Activated CD4-positive, alpha-beta T cell treated with anti-CD3 and anti-CD28 coated beads for 24 hours (primary cell): Measurements from ENCODE around the gene BICRAL.
"Not testable (repeated sequence)": the region's sequence is repeated elsewhere in the genome, so short reads cannot be mapped to it uniquely, and the experiment has no call there.

Source experiments
- DNase-seq, 2 donors: peaks; one replicate each; pipeline ENCODE4 v3.0.0-alpha.2; 2020; ENCODE audit warnings: low read depth in 2 of 2

The BICRAL gene, protein sequence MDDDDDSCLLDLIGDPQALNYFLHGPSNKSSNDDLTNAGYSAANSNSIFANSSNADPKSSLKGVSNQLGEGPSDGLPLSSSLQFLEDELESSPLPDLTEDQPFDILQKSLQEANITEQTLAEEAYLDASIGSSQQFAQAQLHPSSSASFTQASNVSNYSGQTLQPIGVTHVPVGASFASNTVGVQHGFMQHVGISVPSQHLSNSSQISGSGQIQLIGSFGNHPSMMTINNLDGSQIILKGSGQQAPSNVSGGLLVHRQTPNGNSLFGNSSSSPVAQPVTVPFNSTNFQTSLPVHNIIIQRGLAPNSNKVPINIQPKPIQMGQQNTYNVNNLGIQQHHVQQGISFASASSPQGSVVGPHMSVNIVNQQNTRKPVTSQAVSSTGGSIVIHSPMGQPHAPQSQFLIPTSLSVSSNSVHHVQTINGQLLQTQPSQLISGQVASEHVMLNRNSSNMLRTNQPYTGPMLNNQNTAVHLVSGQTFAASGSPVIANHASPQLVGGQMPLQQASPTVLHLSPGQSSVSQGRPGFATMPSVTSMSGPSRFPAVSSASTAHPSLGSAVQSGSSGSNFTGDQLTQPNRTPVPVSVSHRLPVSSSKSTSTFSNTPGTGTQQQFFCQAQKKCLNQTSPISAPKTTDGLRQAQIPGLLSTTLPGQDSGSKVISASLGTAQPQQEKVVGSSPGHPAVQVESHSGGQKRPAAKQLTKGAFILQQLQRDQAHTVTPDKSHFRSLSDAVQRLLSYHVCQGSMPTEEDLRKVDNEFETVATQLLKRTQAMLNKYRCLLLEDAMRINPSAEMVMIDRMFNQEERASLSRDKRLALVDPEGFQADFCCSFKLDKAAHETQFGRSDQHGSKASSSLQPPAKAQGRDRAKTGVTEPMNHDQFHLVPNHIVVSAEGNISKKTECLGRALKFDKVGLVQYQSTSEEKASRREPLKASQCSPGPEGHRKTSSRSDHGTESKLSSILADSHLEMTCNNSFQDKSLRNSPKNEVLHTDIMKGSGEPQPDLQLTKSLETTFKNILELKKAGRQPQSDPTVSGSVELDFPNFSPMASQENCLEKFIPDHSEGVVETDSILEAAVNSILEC

DNA sequence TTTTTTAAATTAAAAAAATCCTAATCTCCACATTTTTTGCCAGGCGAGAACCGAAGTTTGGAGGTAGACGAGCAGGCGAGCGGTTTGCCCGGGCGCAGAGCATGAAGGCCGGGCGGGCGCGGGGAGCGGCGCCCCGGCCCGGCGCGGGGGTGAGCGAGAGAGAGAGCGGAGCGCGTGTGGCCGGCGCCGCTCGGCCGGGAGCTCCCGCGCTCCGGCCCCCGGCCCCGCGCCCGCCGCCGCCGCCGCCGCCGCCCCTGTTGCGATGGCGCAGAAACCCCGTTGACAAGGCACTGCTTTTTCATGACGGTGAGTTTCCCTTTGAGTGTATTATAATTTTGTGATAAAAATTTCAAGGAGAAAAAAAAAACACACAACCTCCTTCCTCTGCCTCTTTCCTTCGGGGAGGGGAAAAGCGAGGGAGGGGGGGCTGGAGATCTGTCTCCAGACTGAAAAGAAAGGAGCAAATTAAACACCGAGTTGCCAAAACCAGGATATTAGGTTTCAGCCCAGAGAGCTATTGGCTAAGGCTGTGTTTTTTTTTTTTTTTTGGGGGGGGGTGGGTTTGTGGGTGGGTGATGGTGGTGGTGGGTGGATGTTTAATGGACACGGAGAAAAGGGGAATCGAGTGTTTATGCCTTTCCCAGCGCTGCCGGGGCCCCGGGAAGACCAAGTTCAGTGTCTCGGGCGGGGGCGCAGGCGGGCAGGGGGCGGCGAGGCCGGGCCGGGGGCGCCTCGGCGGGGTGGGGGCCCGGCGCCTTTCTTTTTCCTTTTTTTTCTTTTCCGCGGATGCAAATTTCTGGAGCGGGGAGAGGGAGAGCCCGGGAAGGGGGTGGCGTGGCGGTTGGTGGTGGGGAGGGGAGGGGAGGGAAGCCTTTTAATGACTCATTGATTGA lies at the start of gene BICRAL:
Gene BICRAL (plus strand): TSS at position 257 of the 893 bp plus-strand sequence. CDS start 39,971 bp downstream, outside the sequence.
- DNase-seq, result peak; percentile 61 to 66

- not testable (repeated sequence) for DNase-seq
These were observed 47.9 kb upstream of the BICRAL start for GRCh38 chr6:42733867-42734481.

DNA sequence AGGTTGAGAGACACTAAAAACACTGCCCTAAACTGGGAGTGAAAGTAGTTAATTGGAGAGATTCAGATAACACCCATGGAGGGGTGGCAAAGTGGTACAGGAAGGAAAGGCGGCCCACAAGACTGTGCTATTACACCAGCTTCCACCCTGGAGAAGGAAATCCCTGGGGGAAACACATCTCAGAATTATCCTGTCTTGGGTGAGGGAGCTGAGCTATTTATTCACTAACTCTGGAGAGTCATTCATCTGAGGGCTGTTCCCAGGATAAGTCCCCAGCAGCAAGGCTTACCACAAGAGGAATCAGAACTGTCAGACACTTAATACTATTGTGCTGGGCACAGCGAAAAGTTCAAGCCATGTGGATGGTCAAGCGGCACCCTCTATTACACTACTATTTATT lies 45.9 kb upstream of the BICRAL start:
- DNase-seq, result no peak

DNA sequence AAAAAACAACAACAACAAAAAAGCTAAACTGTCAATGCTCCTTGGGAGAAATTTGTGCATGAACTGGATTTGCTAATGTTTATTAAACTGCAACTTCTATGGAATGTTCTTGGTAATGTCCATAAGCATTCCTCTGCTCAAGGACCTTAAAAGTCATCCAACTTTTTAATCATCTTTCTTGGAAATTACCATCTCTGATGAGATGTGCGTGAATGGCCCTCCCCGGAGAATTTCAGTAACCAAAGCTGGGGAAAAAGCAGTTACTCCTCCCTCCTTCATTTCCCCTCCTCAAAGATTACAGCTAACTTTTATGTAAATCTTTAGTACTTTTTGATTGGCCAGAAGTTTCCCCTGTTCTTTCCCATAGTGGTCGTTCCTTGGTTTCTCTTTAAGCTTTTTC lies 41.1 kb upstream of the BICRAL start:
- DNase-seq, result no peak

- DNase-seq, result no peak
These were observed 39.5 kb upstream of the BICRAL start for GRCh38 chr6:42742116-42742894.

DNA sequence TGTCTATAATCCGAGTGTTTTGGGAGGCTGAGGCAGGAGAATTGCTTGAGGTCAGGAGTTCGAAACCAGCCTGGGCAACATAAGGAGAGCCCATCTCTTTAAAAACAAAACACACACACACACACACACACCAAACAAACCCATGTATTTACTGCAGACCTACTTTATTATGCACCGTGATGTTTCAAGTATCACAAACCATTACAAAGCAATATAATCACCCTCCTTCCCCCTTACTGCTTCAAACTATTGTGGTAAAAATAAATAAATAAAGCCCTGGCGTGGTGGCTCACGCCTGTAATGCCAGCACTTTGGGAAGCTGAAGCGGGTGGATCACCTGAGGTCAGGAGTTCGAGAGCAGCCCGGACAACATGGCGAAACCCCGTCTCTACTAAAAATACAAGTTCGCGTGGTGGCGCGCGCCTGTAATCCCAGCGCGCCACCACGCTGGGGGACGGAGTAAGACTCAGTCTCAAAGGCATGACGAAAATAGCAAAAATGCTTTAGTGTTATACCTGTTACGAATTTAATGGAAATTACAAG lies 37.4 kb upstream of the BICRAL start:
- no peak for DNase-seq

DNA sequence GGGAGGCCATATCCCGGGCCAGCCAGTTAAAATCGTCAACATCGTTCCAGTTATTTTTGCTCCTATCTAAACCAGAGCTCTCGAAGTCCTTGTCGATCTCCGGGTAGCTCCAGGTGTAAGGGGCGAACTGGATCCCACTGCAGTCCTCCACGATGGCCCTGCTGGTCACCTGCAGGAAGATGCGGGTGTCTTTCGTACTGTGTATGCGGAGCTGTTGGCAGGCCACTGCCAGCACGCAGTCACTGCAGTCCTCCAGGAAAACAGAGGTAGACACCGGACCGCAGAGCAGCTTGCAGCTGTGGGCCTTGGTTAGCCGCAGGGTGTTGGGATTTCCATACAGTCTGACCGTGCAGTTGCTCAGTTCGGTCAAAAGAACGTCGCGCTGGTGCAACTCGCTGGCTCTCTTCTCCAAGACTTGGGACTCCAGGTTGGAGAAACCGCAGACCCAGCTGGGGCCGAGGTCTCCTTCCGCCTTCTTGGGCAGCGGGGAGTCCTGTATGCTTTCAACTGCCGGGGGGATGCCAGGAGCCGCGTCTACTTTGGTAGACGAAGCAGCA lies 36.7 kb upstream of the BICRAL start:
- DNase-seq, result peak in 1 of 2 donors; percentile 6

- peak; percentile 83 to 85 for DNase-seq
These were observed 36.0 kb upstream of the BICRAL start, which contains the start of gene TBCC for GRCh38 chr6:42745640-42746462. TBCC (minus strand) TSS chr6:42746103; CDS start chr6:42746073, 30 bp downstream.

DNA sequence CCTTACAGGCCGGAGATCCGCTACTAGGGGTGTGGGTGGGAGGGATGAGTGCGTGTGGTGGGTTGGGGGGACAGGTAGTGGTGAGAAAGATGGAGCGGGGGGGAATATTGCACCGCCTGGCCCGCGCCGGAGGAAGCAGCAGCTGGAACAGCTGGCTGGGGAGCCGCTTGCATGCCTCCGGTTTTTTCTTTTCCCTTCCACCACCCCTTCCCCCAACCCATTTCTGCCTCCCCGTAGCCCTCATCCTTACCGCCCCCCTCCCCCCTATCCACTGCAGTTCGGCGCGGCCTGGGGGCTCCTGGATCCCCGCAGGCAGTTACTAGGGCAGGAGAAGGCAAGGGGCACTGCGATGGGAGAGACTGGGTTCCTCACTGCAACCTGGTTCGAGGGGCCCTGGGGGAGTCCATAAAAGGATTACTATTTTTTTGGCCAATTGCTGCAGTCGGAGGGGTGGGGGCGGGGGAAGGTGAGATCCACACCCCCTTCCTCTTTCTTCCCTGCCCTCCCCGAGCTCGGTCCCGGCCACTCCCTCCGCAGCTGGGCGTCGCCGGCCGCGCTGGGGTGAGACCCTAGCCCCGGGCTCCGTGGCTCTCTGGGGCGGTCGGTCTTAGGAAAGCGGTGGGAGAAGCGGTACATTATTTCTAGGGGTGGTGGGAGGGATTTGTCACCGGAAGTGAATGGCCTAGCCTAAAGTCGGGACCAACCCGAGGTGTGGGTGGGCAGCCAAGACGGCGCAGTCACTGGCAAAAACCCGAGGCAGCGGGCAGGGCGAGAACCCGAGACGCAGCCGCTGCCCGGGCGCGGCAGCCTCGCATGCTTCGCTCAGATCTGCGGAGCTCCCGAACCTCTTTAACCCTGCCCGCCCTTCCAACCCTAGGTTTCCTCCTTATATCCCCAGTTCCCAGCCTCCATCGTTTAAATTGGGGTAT lies 35.1 kb upstream of the BICRAL start:
- peak; percentile 68 to 72 for DNase-seq

DNA sequence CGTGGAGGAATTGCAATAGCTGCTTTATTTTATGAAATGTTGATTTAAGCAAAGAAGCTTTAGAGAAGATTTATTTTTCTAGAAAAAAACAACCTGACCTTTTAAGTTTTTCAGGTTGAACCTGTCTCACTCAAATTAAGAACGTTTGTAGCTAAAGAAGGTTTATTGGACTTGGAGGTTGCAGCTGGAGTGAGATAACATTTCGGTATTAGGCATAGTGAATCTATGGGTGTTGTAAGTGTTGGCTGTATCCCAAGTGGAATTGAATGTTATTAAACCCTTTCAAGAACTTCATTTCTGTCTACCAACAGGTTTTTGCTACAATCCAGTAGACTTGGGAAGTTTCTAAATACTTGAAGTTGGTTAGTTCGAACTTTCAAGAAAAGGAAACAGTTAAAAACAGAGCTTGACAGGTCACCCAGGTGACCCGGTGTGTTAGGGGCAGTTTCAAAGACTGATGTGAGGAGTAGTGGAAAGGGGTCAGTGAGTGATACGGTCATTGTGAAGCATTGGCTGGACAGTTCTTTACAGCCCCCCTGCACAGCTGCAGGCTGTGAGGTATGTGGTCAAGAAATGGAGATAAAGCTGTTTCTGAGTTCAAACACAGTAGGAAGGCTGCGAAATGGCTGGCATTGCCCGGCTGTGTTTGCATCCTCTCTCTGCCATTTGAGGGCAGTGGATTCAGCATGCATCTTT lies 33.5 kb upstream of the BICRAL start:
- no peak for DNase-seq

DNA sequence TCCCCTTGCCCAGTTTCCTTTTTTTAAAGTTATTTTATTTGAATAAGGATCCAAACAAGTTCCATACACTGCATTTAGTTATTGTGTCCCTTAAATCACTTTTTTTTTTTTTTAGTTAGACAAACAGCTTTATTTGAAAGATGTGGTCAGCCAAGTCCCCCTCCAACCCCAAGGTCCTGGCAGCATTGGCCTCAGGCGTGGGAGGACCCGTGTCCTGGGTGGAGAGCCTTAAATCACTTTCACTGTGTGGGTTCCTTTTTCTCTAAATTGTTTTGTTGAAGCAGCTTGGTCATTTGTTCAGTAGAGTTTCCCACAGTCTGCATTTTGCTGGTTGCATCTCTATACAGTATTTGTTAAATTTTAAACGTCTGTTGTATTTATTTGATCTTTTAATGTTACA lies 30.8 kb upstream of the BICRAL start:
- no peak for DNase-seq

- DNase-seq, result no peak
These were observed 27.1 kb upstream of the BICRAL start for GRCh38 chr6:42754759-42755158.

DNA sequence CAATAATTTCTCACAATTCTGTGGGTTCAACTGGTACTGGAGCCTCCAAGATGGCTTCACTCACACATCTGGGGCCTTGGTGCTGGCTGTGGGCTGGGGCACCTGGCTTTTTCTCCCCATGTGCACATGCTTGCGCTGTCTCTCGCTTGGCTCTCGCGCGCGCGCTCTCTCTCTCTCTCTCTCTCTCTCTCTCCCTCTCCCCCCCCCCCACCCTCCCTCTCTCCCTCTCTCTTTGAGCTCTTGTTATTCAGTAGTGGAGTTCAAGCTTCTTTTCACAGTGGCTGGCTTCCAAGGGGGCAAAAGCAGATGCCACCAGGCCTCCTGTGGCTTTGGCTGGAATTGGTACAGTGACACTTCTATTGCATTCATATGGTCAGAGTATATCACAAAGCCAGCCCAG lies 25.1 kb upstream of the BICRAL start:
- DNase-seq, result no peak

- DNase-seq, result no peak
These were observed 23.0 kb upstream of the BICRAL start for GRCh38 chr6:42758756-42759430.

DNA sequence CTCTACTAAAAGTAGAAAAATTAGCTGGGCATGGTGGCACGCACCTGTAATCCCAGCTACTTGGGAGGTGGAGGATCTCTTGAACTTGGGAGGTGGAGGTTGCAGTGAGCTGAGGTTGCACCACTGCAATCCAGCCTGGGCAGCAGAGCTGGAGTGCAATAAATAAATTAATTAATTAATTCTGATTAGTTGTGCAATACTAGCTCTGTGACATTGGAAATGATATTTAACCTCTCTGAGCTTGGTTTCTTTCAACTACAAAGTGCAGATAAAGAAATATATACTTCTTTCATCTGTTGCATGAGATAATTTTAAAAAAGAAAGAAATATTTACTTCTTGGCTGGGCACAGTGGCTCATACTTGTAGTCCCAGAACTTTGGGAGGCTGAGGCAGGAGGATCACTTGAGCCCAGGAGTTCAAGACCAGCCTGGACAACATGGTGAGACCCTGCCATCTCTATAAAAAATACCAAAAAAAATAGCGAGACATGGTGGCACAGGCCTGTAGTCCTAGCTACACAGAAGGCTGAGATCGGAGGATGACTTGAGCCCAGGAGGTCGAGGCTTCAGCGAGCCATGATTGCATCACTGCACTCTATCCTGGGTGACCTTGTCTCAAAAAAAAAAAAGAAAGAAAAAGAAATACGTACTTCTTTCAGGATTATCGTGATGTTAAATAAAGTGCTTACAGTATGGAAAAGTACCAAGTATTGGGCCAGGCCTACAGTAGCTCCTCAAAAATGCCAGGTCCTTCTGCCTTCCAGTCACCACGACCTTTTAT lies 20.4 kb upstream of the BICRAL start:
- DNase-seq, result no peak
